ENCODE measurements around the gene GNA14.
"Not testable (repeated sequence)": the region's sequence is repeated elsewhere in the genome, so short reads cannot be mapped to it uniquely, and the experiment has no call there.

GNA14 gene

GRCh38 chr9:77402286-77402685, 245.8 kb downstream of the GNA14 start:
- DNase-seq (ENCODE audit: low read depth in 3 of 3), result no peak

DNA sequence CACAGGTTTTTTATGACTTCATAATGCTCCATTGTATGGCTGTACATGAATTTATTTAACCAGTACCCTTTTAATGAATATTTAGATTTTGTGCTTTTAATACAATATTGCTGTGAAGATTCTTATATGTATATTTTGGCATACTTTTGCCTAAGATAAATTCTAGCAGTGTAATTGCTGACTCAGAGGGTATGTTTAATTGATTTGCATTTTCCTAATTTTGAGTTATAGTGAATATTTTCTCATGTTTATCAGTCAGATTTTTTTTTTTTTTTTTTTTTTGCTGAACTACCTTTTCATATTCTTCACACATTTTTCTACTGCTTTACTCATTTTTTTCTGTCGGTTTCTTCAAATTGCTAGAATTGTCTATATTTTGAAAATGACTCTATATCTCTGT, 248.2 kb downstream of the GNA14 start:
- DNase-seq (ENCODE audit: low read depth in 3 of 3), result no peak

DNA sequence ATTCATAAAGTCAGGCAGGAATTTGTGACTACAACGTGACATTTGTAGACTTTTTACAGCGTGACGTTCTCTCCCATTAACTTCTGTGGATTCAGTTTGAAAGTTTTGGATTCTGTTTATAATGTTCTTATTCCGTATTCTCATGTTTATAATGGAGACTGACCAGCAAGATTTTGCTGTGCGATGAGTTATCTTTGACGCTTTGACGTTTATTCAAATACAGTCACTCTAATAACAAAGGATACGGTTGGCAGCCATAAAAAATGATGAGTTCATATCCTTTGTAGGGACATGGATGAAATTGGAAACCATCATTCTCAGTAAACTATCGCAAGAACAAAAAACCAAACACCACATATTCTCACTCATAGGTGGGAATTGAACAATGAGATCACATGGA, 249.5 kb downstream of the GNA14 start:
- DNase-seq (ENCODE audit: low read depth in 3 of 3), result not testable (repeated sequence)

- DNase-seq (ENCODE audit: low read depth in 3 of 3), result no peak
Observed at GRCh38 chr9:77392328-77392727, 255.8 kb downstream of the GNA14 start.

DNA sequence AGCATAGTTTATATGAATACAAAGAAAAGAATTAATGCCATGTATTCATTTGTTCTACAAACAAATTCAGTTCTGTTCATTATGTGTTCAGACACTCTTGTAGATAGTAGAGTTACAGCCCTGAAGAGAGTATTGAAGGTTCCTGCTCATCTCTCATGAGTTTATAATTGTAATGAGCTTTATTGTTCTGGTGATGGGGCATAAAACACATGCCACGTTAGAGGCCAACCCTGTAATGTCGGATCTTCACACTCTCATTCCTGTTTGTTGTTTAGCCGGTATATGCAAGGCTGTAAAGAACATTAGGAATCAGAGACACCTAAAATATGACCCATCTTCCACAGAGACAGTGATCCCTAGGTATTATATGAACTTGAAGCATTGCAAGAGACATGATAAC, 256.3 kb downstream of the GNA14 start:
- no peak for DNase-seq (ENCODE audit: low read depth in 3 of 3)

DNA sequence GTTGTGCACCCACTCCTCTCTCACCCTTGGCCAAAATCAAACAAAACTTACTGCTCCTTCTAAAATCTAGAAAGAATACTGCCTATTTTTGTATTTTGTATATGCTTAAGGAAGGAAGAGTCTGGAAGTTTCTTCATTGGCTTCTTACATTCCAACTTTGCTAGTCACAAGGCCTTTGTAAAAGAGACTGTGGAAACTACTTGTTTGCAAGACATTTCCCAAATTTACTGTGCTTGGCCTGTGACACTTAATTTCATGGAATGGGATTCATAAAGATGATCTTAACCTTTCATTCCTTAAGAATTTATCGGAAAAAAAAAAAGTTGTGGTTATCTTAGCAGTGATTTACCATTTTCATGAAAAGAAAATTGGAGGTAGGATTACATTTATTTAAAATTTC, 261.9 kb downstream of the GNA14 start:
- DNase-seq (ENCODE audit: low read depth in 3 of 3), result no peak

DNA sequence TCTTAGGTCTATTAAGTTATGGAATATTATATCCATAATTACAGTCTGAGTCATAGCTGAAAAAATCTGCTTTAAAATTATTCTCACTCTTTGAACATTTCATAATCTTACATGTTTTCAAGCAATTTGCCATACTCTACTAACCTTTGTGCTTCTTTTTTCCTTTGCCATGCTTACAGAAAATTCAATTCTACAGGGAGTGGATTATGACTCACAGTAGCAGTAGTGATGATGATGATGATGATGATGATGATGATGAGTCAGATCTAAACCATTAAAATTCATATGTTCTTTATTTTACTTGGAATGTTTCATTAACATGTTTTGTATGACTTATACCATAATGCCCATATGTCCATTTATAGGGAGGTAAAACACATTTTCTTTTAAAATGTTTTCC, 263.7 kb downstream of the GNA14 start:
- DNase-seq (ENCODE audit: low read depth in 3 of 3), result no peak

GRCh38 chr9:77375956-77376532, 272.1 kb downstream of the GNA14 start:
- DNase-seq (ENCODE audit: low read depth in 3 of 3), result no peak

DNA sequence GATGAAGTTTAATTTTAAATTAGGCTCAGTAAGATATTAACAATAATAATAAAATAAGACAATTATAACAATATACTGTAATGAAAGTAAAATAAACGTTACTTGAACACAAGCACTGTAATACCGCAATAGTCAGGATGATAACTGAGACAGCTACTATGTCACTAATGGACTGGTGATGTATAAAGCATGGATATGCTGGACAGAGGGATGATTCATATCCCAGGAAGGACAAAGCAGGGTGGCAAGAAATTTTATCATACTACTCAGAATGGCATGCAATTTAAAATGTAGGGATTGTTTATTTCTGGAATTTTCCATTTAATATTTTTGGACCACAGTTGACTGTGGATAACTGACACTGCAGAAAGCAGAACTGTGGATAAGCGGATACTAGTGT, 273.9 kb downstream of the GNA14 start:
- DNase-seq (ENCODE audit: low read depth in 3 of 3), result no peak

Data from stimulated activated CD4-positive, alpha-beta T cell treated with anti-CD3 and anti-CD28 coated beads, TNF-alpha, amount 100 ng/mL, for 48 hours (primary cell).